ENCODE results near the gene CFAP45. TPM values are rescaled to one million over a fixed set of nuclear protein-coding genes. Genes with fewer than 3 reads are reported as not detected.
"Not testable (repeated sequence)": the region's sequence is repeated elsewhere in the genome, so short reads cannot be mapped to it uniquely, and the experiment has no call there.

CFAP45 gene
- total RNA-seq, 1 donor from 2014 or later: 1.2 TPM

DNA sequence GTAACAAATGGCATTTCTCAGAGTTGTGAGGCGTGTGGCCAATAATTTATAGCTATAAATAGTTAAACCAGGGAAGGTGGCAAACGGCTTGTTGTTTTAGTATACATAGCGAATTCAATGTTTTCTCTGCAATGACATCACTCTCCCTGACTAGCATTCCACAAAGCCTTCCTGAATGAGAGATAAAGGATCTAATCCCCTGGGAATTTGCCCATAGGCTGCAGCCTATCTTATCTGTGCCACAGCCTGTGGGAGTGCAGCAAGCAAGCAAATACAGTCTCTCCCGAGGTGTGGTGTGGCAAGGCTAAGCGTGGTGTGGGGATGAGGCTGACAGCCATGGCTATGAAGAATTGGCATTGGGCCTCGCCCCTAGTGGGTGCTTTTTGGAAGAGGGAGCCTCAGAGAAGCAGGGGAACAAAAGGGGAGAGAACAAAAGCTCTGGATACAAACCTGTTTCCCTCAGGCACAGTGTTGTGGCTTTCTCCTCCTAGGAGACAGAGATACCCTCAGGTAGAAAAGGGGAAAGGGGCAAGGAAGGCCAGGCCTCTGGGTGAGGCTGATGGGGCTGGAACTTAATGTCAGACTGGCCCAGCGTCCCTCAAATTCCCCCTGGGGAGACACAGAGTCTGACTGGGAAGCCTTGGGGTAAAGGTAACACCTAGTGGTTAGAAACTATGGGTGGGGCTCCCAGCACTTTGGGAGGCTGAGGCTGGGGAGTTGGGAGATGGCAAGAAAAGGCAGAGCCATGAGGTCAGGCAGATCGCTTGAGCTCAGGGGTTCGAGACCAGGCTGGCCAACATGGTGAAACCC is 16.5 kb upstream of the CFAP45 start:
- DNase-seq (no peak), ATAC-seq (ENCODE audit: poor library complexity) (peak; percentile 58)
- intact Hi-C loops (cut with DNase I): no loop called here

GRCh38 chr1:159915571-159916241 is 15.7 kb upstream of the CFAP45 start:
- DNase-seq (no peak), ATAC-seq (ENCODE audit: poor library complexity) (peak; percentile 15)
- intact Hi-C loops (cut with DNase I): no loop called here

- no peak for ATAC-seq (ENCODE audit: poor library complexity)
- intact Hi-C loops (cut with DNase I): no loop called here
- no peak for DNase-seq
These were observed 14.5 kb upstream of the CFAP45 start for GRCh38 chr1:159914252-159915018.

- no peak for ATAC-seq (ENCODE audit: poor library complexity)
These were observed 13.7 kb upstream of the CFAP45 start for GRCh38 chr1:159913451-159914192.

DNA sequence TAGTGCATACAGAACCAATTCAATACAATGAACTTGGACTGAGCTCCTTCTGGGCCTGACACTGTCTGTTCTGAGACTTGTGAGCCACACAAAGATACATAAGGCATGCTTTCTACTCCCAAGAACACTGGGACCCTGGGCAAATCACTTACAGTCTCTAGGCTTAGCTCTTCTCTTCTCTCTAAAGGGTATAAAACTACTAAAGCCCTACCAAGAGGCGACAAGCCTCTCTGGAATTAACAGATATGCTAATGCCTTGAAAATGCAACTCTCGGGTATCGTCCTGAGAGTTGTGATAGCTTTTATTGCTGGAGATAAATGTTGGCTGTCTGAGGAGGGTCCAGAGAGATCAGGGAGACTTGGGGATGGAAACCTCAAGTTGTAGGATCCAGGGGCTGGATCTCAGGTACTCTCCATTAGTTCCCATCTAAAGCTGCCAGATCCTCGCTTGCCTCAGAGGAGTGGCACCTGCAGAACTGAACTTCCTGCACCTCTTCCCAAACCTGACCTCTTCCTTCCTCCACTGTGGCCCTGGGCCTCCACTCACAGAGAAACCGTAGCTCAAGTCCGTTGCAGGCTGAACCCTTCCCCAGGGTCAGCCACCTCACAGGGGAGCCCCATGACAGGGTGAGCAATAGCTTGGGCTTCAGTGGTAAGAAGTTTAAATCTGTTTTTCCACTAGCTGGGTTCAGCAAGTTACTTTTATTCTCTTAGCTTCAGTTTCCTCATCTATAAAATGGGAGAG is 11.5 kb upstream of the CFAP45 start:
- ATAC-seq (ENCODE audit: poor library complexity): no peak

More at GRCh38 chr1:159913451-159914192, 13.7 kb upstream of the CFAP45 start:
- intact Hi-C loops (cut with DNase I): no loop called here
- DNase-seq: no peak

GRCh38 chr1:159908031-159908940 is 8.3 kb upstream of the CFAP45 start:
- no peak for DNase-seq
- intact Hi-C loops (cut with DNase I): no loop called here
- no peak for ATAC-seq (ENCODE audit: poor library complexity)

More for the DNA sequence above, 11.5 kb upstream of the CFAP45 start:
- no peak for DNase-seq
- intact Hi-C loops (cut with DNase I): no loop called here

DNA sequence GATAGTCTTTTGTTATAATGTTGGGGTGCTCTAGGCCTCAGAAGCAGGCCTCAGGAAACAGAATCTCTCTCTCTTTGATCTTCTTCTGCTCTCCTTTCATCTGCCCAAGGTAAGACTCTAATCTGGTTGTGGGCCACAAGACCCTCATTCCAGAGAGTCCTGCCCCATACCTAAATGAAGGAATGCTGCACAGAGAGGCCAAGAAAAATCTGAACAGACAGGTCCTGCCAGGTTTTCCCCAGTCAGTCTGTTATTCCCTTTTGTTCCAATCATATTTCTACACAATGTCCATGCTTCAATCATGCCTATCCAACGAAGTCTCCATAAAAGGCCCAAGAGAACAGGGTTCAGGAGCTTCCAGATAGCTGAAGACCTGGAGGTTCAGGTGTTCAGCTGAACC is 7.0 kb upstream of the CFAP45 start:
- no peak for DNase-seq
- intact Hi-C loops (cut with DNase I): no loop called here
- ATAC-seq (ENCODE audit: poor library complexity): no peak

GRCh38 chr1:159904036-159904435 is 4.1 kb upstream of the CFAP45 start:
- intact Hi-C loops (cut with DNase I); ATAC-seq (ENCODE audit: poor library complexity); DNase-seq: not testable (repeated sequence)

- DNase-seq: no peak
- intact Hi-C loops (cut with DNase I): no loop called here
These were observed 2.6 kb upstream of the CFAP45 start for GRCh38 chr1:159902541-159902940.

GRCh38 chr1:159900755-159901360 is 893 bp upstream of the CFAP45 start:
- ATAC-seq (ENCODE audit: poor library complexity) (no peak), DNase-seq (no peak)
- intact Hi-C loops (cut with DNase I): no loop called here

More at GRCh38 chr1:159902541-159902940, 2.6 kb upstream of the CFAP45 start:
- no peak for ATAC-seq (ENCODE audit: poor library complexity)

DNA sequence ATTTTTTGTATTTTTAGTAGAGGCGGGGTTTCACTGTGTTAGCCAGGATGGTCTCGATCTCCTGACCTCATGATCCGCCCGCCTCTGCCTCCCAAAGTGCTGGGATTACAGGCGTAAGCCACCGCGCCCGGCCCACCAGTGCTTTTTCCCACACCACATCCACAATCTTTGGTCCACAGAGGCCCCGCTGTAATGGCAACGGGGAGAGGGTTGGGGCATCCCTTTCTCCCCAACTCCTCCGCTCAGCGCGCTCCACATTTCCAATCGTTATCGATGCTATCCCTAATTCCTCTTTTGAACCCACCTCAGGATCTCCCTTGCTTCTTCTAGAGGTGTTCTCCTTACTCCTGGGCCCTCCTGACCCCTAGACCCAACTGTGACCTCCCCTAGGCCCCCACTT is 331 bp downstream of the CFAP45 start:
- ATAC-seq (ENCODE audit: poor library complexity); DNase-seq; intact Hi-C loops (cut with DNase I): not testable (repeated sequence)

- DNase-seq: no peak
- no peak for ATAC-seq (ENCODE audit: poor library complexity)
- intact Hi-C loops (cut with DNase I): no loop called here
These were observed 1.4 kb downstream of the CFAP45 start for GRCh38 chr1:159898527-159898926.

DNA sequence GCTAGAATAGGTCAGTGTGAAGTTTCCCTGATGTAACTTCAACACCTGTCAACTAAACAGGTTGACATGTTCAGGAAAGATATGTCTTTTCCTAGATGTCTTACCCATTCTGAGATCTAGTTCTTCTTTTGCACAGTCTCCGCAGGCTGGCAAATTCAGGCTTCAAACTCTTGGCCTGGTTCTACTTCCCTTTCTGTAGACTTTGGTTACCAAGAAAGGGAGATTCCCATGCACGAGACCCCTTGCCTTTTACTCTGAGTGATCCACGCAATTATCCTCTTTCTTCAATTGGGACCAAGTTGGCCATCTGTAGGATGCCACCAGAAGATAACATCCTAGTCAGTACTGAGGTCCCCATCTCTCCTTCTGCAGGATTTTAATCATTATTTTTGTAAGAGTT is 2.0 kb downstream of the CFAP45 start:
- ATAC-seq (ENCODE audit: poor library complexity): no peak
- intact Hi-C loops (cut with DNase I): no loop called here
- no peak for DNase-seq

- DNase-seq (no peak), ATAC-seq (ENCODE audit: poor library complexity) (no peak)
- intact Hi-C loops (cut with DNase I): no loop called here
These were observed 3.4 kb downstream of the CFAP45 start for GRCh38 chr1:159896546-159896930.

DNA sequence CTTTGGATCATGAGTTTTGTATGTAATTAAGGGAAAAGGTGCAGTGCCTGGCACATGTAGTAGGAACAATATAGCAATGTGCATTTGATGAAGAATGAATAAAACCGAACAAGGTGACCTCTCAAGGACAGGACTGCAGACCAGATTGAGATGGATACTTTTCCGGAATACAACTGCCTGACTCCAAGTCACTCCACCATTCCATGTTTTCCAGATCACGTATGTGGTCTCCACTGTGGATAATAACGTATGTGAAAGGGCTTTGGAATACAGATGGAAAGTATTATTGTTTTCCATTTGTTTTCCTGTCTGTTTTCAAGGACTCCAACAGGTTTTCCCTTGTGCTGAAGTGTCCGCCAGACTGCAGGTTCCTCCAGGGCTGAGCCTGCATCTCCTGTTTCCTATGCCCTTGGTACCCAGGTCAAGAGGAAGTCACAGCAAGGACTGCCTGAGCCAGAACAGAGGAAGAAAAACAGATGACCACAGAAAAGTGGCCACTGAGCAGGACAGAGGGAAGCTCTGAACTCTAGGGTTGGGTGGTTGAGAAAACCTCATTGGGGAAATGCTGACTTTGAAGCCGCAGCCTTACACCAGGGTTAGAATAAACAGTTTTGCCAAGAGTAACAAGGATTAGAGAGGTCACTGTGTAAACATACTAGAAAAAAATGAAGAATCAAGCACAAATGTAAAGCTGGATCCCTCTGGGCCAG is 4.0 kb downstream of the CFAP45 start:
- intact Hi-C loops (cut with DNase I): no loop called here
- no peak for DNase-seq
- ATAC-seq (ENCODE audit: poor library complexity): peak; percentile 45

DNA sequence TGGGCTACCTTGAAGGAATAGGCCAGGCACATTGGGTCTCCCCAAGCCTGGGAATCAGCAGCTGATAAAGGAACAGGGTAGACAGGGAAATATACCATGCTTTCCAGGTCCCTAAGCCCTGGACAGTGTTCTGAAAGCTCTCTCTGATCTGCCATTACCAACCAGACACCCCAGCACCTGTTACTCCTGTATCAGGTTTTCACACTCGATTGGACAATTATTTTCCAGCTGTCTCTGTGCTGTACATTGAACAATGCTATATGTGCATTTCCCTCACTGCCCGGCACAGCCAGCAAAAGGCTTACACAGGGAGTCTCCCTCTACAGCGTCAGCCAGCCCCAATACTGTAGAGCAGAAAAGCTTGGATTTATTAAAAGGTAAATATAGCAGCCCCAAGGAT is 4.7 kb downstream of the CFAP45 start:
- ATAC-seq (ENCODE audit: poor library complexity): no peak
- intact Hi-C loops (cut with DNase I): no loop called here
- DNase-seq: no peak
